ENCODE results near the gene DHX58.

The DHX58 gene

GRCh38 chr17:42056635-42057034 lies 55.9 kb downstream of the DHX58 start:
- DNase-seq (ENCODE audit: low read depth in 2 of 3, low spot score in 1 of 3), result no peak

DNA sequence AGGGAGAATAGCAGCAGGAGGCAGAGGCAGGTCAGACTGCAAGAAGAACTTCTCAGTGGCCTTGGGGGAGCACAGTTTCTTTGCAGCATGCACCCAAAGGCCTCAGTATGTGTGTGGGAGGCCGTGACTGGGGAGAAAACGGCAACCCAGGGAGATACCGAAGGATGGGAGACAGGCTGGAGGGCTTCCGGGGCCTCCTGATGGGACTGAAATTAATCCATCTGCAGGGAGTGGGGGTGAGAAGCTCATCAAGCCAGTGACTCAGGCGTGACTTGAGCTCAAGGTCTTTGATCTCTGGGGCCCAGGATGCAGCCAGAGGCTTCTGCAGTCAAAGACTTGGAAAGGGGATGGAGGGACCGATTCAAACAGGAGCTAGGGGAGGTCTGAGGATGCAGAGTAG lies 57.0 kb downstream of the DHX58 start:
- no peak for DNase-seq (ENCODE audit: low read depth in 2 of 3, low spot score in 1 of 3)

GRCh38 chr17:42055027-42055426 lies 57.5 kb downstream of the DHX58 start:
- no peak for DNase-seq (ENCODE audit: low read depth in 2 of 3, low spot score in 1 of 3)

- no peak for DNase-seq (ENCODE audit: low read depth in 2 of 3, low spot score in 1 of 3)
Measured at GRCh38 chr17:42053731-42054500, 58.6 kb downstream of the DHX58 start.

DNA sequence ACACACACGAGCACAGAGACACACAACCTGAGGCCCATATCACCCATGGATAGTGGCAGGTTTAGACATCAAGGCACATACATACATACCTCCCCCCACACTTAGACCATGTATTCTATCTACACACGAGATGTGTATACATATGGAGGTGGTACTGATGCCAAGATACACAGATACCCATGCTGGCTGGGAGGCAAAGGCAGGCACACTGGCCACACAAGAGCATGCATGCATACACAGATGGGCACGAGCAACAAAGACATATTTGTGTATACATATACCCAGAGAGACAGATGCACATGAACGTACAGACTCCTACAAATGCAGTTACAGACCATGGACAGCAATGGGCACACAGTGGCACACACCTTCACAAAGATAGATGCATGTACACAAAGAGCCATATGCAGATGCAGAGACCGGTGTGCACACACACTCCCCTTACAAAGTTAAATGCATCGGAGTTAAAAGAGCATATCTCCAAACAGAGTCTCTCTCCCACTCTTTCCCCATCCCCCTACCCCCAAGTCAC lies 60.1 kb downstream of the DHX58 start:
- no peak for DNase-seq (ENCODE audit: low read depth in 2 of 3, low spot score in 1 of 3)

- DNase-seq (ENCODE audit: low read depth in 2 of 3, low spot score in 1 of 3), result no peak
Measured at GRCh38 chr17:42051645-42052044, 60.9 kb downstream of the DHX58 start.
